ENCODE results near the gene RAB3C.

DNA sequence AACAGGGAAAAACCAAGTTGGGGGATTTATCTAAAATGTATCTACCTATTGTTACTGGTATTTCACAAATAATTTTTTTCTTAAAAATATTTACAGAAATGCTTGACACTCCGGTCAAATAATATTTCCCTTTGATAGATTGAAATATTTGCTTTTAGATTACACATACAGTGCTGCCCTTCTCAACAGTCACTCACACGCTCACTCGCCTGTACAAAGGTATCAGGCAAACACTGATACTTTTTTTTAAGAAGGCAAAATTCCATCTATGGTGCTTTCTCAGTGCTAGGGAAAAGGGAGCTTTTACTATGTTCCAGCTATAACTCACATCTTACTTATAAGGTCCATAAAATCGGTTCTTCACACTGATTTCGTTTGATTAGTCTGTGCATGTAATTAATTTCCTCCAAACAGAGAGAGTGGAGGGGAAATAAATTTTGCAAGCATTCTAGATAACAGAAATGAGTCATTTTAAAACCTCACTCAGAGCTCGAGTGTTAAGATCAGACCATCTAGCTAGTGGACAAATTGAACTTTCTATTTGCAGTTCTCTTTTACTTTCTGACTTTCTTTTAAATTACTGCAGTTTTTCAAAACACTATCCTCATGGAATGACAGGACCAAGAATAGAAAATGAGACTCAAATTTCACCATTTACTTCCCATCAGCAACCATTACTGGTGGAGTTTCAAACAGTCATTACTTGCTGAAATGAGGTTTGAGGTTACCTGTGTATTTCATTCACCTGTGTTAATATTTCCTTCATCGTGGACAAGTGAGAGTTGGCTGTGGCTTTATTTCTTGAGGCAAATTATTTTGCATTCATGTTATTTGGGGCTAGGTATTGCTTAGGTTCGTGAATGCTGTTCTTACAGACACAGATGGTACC lies 273.2 kb downstream of the RAB3C start:
- TF ChIP-seq, protein P1, sequence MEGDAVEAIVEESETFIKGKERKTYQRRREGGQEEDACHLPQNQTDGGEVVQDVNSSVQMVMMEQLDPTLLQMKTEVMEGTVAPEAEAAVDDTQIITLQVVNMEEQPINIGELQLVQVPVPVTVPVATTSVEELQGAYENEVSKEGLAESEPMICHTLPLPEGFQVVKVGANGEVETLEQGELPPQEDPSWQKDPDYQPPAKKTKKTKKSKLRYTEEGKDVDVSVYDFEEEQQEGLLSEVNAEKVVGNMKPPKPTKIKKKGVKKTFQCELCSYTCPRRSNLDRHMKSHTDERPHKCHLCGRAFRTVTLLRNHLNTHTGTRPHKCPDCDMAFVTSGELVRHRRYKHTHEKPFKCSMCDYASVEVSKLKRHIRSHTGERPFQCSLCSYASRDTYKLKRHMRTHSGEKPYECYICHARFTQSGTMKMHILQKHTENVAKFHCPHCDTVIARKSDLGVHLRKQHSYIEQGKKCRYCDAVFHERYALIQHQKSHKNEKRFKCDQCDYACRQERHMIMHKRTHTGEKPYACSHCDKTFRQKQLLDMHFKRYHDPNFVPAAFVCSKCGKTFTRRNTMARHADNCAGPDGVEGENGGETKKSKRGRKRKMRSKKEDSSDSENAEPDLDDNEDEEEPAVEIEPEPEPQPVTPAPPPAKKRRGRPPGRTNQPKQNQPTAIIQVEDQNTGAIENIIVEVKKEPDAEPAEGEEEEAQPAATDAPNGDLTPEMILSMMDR (IDR thresholded peaks at IDR 0.05) = no peak
- TF ChIP-seq POLR2A (IDR thresholded peaks at IDR 0.05) = no peak
